B cell (primary cell): ENCODE data around the gene ACOT4. TPM values are rescaled to one million over a fixed set of nuclear protein-coding genes. Genes with fewer than 3 reads are reported as not detected.

Source experiments
- polyA plus RNA-seq: library from polyadenylated mRNA; depleted of rRNA; stranded (reverse); fragments of >200 nt; gene quantifications from 2 replicates; pipeline ENCODE4 v1.2.3, GENCODE V29; 2012
- total RNA-seq, 2 donors: library from RNA; stranded (reverse); fragments of 120-200 nt in 1 of 2; gene quantifications; 1 replicate in 1 of 2; 2 replicates in 1 of 2; pipeline versions ENCODE4 v1.2.3 to v1.2.4, GENCODE V29; 2013 to 2022

The ACOT4 gene
- total and polyA plus RNA-seq, 2 donors (not counting 1 experiment from before 2014, with no cell fraction given): 0.19 to 0.42 TPM

Other genes with a start within 250 kb of the ACOT4 start
- 102 and 108 TPM in 2 replicates for gene NUMB, start 133.3 kb upstream of the ACOT4 start, total RNA-seq
- gene NUMB, start 133.3 kb upstream of the ACOT4 start, polyA plus RNA-seq: 63.4 and 64.9 TPM in 2 replicates
- gene RIOX1, start 100.9 kb upstream of the ACOT4 start, total RNA-seq: 22.6 and 26.2 TPM in 2 replicates
- 5.7 and 8.9 TPM in 2 replicates for gene RIOX1, start 100.9 kb upstream of the ACOT4 start, polyA plus RNA-seq
- 2.1 and 2.9 TPM in 2 replicates for gene ACOT1, start 54.7 kb upstream of the ACOT4 start, total RNA-seq
- 1.6 and 2.6 TPM in 2 replicates for gene ACOT1, start 54.7 kb upstream of the ACOT4 start, polyA plus RNA-seq
- not detected in 2 replicates for gene HEATR4, start 32.9 kb upstream of the ACOT4 start, total RNA-seq
- gene HEATR4, start 32.9 kb upstream of the ACOT4 start, polyA plus RNA-seq: not detected in 2 replicates
- gene ACOT2, start 22.7 kb upstream of the ACOT4 start, total RNA-seq: 6.9 and 8.3 TPM in 2 replicates
- 17.7 TPM in 2 replicates for gene ACOT2, start 22.7 kb upstream of the ACOT4 start, polyA plus RNA-seq
- gene ACOT6, start 20.6 kb downstream of the ACOT4 start, total RNA-seq: not detected in 2 replicates
- gene ACOT6, start 20.6 kb downstream of the ACOT4 start, polyA plus RNA-seq: not detected in 2 replicates
- gene DNAL1, start 53.1 kb downstream of the ACOT4 start, total RNA-seq: 6.3 and 10.7 TPM in 2 replicates
- 2.0 and 2.5 TPM in 2 replicates for gene DNAL1, start 53.1 kb downstream of the ACOT4 start, polyA plus RNA-seq
- gene PNMA1, start 122.5 kb downstream of the ACOT4 start, total RNA-seq: 29.6 and 31.6 TPM in 2 replicates
- 9.5 and 11.3 TPM in 2 replicates for gene PNMA1, start 122.5 kb downstream of the ACOT4 start, polyA plus RNA-seq